CD4-positive, alpha-beta T cell (primary cell): ENCODE data around the gene LRP1B. TPM values are rescaled to one million over a fixed set of nuclear protein-coding genes. Genes with fewer than 3 reads are reported as not detected.

Experiments
- ATAC-seq: fragments of 200-7000 bp; cut with Tn5 transposase; one replicate; pipeline ENCODE4 v1.10.0; 2022; ENCODE audit warnings: mild to moderate bottlenecking; ENCODE audit not compliant: poor library complexity
- CTCF ChIA-PET: fragments of 350-600 bp; sonication (Branson Sonifier 250); formaldehyde crosslinking; loops from one replicate; lab custom pipeline; 2021; ENCODE audit warnings: antibody characterized with exemption, inconsistent platforms; lab: Charles Lee
- POLR2A ChIA-PET: fragments of 350-600 bp; sonication (Branson Sonifier 250); formaldehyde crosslinking; loops from one replicate; lab custom pipeline; 2021; ENCODE audit warnings: antibody characterized with exemption, inconsistent platforms; lab: Charles Lee
- DNase-seq, 14 experiments: peaks; one replicate each; pipeline ENCODE4 v3.0.0-alpha.2; 2013 to 2020; ENCODE audit warnings: mixed read lengths in 2 of 14
- H3K27ac ChIP-seq, 2 donors: one replicate each; pipeline versions ENCODE4 v1.5.1 to v1.7.0; 2013; ENCODE audit warnings: low read length in 2 of 2, low read depth in 1 of 2, mild to moderate bottlenecking in 1 of 2
- H3K27me3 ChIP-seq, 2 experiments: 1 replicate in 1 of 2; 2 replicates in 1 of 2; pipeline versions ENCODE4 v1.6.1 to v1.7.0; 2013; ENCODE audit warnings: low read length in 2 of 2, control low read depth in 1 of 2, mild to moderate bottlenecking in 1 of 2, moderate library complexity in 1 of 2; ENCODE audit not compliant: insufficient read depth in 2 of 2, control insufficient read depth in 1 of 2
- H3K36me3 ChIP-seq: one replicate; pipeline ENCODE4 v1.6.1; 2013; ENCODE audit warnings: low read length, control low read depth; ENCODE audit not compliant: insufficient read depth
- H3K4me1 ChIP-seq: one replicate; pipeline ENCODE4 v1.6.1; 2013; ENCODE audit warnings: low read length, control low read depth; ENCODE audit not compliant: insufficient read depth
- H3K4me3 ChIP-seq: one replicate; pipeline ENCODE4 v1.5.1; 2013; ENCODE audit warnings: mild to moderate bottlenecking, low read length, moderate library complexity
- H3K9me3 ChIP-seq, 2 experiments: 1 replicate in 1 of 2; 2 replicates in 1 of 2; pipeline versions ENCODE4 v1.6.1 to v1.7.0; 2013; ENCODE audit warnings: low read length in 2 of 2, mild to moderate bottlenecking in 2 of 2, control low read depth in 1 of 2, moderate library complexity in 1 of 2; ENCODE audit not compliant: control insufficient read depth in 1 of 2, insufficient read depth in 1 of 2
- H3K27ac Mint-ChIP-seq: one replicate; pipeline ENCODE4 v1.8.0; 2020; ENCODE audit warnings: mixed read lengths
- H3K27me3 Mint-ChIP-seq: one replicate; pipeline ENCODE4 v1.8.0; 2021; ENCODE audit warnings: mixed read lengths
- H3K36me3 Mint-ChIP-seq: one replicate; pipeline ENCODE4 v1.8.0; 2021; ENCODE audit warnings: low read depth, mixed read lengths
- H3K4me1 Mint-ChIP-seq: one replicate; pipeline ENCODE4 v1.8.0; 2021; ENCODE audit warnings: low read depth, mixed read lengths
- H3K4me3 Mint-ChIP-seq: one replicate; pipeline ENCODE4 v1.8.0; 2020; ENCODE audit warnings: mild to moderate bottlenecking, mixed read lengths
- H3K9me3 Mint-ChIP-seq: one replicate; pipeline ENCODE4 v1.8.0; 2020; ENCODE audit warnings: mixed read lengths
- intact Hi-C, 2 experiments: fragments of 100-400 bp; cut with DNase I in 1 of 2; cut with micrococcal nuclease in 1 of 2; formaldehyde crosslinking; loops; one replicate each; pipeline versions ENCODE4 v1.15.1 to v1.9.0; 2023 to 2025; cut with DNase I, micrococcal nuclease
- total RNA-seq, 174 experiments: library from RNA in 2 of 174; stranded (reverse) in 2 of 174; gene quantifications; one replicate each; pipeline ENCODE4 v1.2.3 and lab custom pipeline; 2021 to 2026
- TF ChIP-seq, protein P1 (sequence below): fragments of 200-600 bp; IDR thresholded peaks from one replicate; pipeline ENCODE4 v1.8.0; 2022; ENCODE audit warnings: antibody characterized with exemption, mild to moderate bottlenecking

LRP1B gene
- total RNA-seq, 2 experiments from 2014 or later = not detected

DNA sequence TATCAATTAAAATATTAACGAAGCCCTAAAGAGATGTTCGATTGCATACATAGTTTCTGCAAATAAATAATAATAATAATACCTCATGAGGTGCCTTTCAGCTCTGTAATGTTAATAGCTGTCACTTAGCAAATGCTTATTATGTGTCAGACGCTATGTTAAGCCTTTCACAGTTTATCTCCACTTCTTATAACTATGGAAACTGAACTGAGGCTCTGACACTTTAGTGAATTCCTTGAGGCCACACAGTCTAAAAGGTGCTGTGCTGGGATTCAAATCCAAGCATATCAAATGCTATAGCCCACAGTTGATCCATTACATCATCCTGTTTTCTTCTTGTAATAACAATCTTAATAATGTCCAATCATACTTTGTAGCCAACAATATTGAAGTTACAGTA lies 1779.1 kb downstream of the LRP1B start:
- TF ChIP-seq, protein P1, sequence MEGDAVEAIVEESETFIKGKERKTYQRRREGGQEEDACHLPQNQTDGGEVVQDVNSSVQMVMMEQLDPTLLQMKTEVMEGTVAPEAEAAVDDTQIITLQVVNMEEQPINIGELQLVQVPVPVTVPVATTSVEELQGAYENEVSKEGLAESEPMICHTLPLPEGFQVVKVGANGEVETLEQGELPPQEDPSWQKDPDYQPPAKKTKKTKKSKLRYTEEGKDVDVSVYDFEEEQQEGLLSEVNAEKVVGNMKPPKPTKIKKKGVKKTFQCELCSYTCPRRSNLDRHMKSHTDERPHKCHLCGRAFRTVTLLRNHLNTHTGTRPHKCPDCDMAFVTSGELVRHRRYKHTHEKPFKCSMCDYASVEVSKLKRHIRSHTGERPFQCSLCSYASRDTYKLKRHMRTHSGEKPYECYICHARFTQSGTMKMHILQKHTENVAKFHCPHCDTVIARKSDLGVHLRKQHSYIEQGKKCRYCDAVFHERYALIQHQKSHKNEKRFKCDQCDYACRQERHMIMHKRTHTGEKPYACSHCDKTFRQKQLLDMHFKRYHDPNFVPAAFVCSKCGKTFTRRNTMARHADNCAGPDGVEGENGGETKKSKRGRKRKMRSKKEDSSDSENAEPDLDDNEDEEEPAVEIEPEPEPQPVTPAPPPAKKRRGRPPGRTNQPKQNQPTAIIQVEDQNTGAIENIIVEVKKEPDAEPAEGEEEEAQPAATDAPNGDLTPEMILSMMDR = no peak
- Histone ChIP-seq H3K27ac (no peak overlapping the region), H3K27me3 (no peaks in the 10 kb centered on the region), H3K36me3 (no peaks in the 10 kb centered on the region), H3K9me3 (no peaks in the 10 kb centered on the region), H3K4me3 (no peak overlapping the region), H3K4me1 (no peaks in the 10 kb centered on the region)
- Mint-ChIP-seq H3K4me1 (no peaks in the 10 kb centered on the region), H3K9me3 (peaks cover 8% of the 10 kb centered on the region), H3K27ac (no peak overlapping the region), H3K4me3 (no peak overlapping the region), H3K36me3 (no peaks in the 10 kb centered on the region), H3K27me3 (no peaks in the 10 kb centered on the region)
- no peak for ATAC-seq
- CTCF ChIA-PET = no interaction called here
- POLR2A ChIA-PET = no interaction called here
- no peak for DNase-seq
- intact Hi-C loops = no loop called here

DNA sequence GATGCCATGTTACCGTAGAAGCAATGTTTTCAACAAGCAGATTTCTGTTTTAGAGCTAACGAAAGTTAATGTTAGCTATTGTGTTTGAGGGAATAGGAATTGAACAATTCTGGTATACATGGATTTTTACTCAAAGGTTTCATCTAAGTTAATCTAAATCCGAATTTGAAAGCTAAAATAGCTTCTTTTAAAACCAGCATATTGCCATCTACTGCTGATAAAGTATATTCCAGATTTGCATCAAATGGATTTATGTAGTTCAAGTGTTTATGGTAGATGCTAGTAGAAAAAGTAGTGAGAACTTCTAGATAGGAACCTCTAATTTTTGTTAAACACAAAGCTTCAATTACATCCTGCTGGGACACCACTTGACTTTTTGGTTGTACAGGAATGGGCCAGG lies 1781.1 kb downstream of the LRP1B start:
- Mint-ChIP-seq H3K4me3 (no peak overlapping the region), H3K9me3 (peaks cover 8% of the 10 kb centered on the region), H3K36me3 (no peaks in the 10 kb centered on the region), H3K4me1 (no peaks in the 10 kb centered on the region), H3K27me3 (no peaks in the 10 kb centered on the region), H3K27ac (no peak overlapping the region)
- H3K27me3 ChIP-seq = no peaks in the 10 kb centered on the region
- H3K36me3 ChIP-seq = no peaks in the 10 kb centered on the region
- H3K9me3 ChIP-seq = no peaks in the 10 kb centered on the region
- no peaks in the 10 kb centered on the region for H3K4me1 ChIP-seq
- DNase-seq = no peak
- TF ChIP-seq, protein P1 = no peak
- no peak overlapping the region for H3K4me3 ChIP-seq
- H3K27ac ChIP-seq = no peak overlapping the region
- ChIA-PET POLR2A (no interaction called here), CTCF (no interaction called here)
- no peak for ATAC-seq
- intact Hi-C loops = no loop called here

DNA sequence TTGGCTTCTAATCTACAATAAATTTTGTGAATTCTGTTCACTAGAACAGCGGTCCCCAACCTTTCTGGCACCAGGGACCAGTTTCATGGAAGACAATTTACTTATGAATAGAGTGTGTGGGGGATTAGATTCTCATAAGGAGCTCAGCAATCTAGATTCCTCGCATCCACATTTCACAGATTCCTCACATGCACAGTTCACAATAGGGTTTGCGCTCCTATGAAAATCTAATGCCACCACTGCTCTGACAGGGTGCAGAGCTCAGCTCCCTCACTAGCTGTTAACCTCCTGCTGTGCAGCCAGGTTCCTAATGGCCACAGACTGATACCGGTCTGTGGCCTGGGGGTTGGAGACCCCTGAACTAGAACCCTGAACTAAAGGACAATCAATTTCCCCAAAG lies 1782.0 kb downstream of the LRP1B start:
- Histone ChIP-seq H3K4me1 (no peaks in the 10 kb centered on the region), H3K36me3 (no peaks in the 10 kb centered on the region), H3K27ac (no peak overlapping the region), H3K4me3 (no peak overlapping the region), H3K27me3 (no peaks in the 10 kb centered on the region), H3K9me3 (no peaks in the 10 kb centered on the region)
- DNase-seq = no peak
- H3K27me3 Mint-ChIP-seq = no peaks in the 10 kb centered on the region
- H3K4me1 Mint-ChIP-seq = no peaks in the 10 kb centered on the region
- H3K36me3 Mint-ChIP-seq = no peaks in the 10 kb centered on the region
- intact Hi-C loops = no loop called here
- H3K9me3 Mint-ChIP-seq = peaks cover 4% of the 10 kb centered on the region
- POLR2A ChIA-PET = no interaction called here
- TF ChIP-seq, protein P1 = no peak
- no peak overlapping the region for H3K27ac Mint-ChIP-seq
- no peak overlapping the region for H3K4me3 Mint-ChIP-seq
- ATAC-seq = no peak
- CTCF ChIA-PET = no interaction called here
